Dedifferentiated amniotic fluid mesenchymal stem cell (primary cell): ENCODE results near the gene SOCS1.
"Not testable (repeated sequence)": the region's sequence is repeated elsewhere in the genome, so short reads cannot be mapped to it uniquely, and the experiment has no call there.

Source experiments
- DNase-seq: peaks from one replicate; pipeline ENCODE4 v3.0.0-alpha.2; 2016; ENCODE audit errors: extremely low spot score

Gene SOCS1

DNA sequence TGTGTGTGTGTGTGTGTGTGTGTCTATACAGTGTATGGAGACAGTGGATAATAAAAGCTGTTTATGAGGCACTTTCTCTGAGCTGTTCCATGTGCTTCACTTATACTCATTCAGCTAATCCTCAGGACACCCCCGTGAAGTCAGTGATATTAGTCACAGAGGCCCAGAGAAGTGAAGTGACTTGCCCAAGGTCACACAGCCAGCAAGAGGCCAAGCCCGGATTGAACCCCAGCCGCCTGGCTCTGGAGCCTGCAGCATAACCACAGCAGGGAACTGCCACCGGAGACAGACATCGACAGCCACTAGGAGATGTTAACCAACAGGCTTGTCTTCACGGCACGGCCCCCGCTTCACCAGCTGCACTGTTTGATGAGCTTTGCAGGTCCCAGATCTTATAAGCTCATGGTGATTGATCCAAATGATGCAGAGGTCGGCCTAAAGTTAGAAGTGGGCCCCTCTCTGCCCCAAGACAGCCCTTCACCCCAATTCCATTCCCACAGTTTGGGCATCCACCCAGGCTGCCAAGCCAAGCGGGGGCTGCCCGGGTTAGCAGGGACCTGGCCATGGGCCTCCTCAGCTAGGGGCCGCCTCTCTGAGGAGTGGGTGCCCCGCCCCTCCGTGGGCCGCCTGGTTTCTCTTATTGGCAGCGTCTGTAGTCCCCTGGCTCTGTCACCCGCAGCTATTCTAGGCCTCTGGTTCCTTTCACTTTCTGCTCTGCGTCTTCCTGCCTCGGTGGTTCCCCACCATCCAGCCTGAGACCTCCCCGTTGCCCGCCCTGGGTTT lies 30.9 kb downstream of the SOCS1 start:
- DNase-seq = no peak

DNA sequence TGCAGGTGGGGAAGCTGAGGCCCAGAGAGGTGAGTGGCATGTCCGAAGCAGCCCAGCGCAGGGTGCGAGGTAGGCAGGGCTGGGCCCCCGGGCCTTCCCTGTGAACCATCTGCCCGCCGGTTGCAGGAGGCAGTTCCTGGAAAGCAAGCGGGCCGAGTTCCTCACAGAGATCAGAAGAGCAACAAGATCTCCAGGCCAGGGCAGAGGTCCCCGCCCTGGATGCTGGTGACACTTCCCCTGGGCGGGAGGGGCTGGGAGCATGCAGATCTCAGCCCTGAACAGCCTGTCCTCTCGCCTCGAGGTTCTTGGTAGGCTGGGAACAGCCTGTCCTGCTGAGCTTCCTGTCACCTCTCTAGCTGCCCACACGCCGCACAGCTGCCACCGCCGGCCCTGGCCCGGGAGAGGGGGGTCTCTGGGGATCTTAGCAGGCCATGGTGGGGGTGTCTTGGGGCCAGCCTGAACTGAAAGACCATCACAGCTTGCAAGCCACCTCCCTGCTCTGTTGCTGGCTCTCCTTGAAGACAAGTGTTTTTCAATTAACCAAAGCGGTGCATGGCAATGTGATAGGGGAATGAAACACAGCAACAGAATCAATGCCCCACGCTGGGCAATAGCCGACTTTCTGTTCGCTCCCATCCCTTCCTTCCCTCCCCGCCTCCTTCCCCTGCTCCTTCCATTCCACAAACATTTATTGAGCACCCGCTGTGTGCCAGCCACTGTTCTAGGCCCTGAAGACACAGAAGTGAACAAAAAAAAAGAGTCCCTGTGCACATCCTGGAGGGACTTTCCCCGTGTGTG lies 31.7 kb downstream of the SOCS1 start:
- no peak for DNase-seq

DNA sequence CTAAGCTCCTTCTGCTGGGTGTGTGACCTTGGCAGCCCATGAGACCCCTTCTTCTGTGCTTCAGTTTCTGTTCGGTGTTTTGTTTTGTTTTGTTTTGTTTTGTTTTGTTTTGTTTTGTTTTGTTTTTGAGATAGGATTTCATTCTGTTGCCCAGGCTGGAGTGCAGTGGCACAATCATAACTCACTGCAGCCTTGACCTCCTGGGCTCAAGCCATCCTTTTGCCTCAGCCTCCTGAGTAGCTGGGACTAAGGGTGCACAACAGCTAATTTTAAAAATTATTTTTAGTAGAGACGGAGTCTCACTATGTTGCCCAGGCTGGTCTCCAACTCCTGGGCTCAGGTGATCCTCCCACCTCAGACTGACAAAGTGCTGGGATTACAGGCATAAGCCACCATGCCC lies 35.5 kb downstream of the SOCS1 start:
- DNase-seq = not testable (repeated sequence)

DNA sequence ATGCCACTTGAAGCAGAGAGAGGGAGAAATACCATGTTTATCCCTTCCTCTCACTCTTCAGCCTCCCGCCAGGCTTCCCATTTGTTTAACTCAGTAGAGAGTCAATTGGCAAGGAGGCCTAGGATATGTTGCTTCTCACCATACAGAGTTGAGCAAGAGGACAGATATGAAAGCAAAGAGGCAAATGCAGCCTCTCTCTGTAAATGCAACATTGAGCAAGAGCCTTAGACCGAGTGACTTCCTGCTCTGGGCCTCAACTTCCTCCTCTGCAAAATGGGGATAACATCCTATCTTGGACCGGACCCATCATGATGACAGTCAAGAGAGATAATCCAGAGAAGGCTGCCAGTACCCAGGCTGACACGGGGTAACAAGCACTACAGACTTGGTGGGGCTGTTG lies 36.8 kb downstream of the SOCS1 start:
- no peak for DNase-seq

DNA sequence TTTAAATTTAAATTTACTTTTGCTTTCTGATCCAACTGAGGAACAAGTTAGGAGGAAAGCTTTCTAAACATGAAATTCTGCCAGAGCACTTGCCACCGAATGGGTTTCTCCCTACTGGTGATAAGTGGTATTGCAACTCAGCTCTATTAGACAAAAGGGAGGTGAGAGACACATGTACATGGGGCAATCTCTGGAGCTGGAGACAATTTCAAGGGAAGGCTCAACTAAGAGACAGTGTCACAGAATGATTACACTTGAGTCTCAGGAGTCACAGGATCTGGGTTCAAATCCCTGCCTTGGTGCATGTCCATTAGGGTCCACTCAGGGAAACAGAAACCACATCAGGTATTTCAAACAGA lies 37.4 kb downstream of the SOCS1 start:
- DNase-seq = no peak

DNA sequence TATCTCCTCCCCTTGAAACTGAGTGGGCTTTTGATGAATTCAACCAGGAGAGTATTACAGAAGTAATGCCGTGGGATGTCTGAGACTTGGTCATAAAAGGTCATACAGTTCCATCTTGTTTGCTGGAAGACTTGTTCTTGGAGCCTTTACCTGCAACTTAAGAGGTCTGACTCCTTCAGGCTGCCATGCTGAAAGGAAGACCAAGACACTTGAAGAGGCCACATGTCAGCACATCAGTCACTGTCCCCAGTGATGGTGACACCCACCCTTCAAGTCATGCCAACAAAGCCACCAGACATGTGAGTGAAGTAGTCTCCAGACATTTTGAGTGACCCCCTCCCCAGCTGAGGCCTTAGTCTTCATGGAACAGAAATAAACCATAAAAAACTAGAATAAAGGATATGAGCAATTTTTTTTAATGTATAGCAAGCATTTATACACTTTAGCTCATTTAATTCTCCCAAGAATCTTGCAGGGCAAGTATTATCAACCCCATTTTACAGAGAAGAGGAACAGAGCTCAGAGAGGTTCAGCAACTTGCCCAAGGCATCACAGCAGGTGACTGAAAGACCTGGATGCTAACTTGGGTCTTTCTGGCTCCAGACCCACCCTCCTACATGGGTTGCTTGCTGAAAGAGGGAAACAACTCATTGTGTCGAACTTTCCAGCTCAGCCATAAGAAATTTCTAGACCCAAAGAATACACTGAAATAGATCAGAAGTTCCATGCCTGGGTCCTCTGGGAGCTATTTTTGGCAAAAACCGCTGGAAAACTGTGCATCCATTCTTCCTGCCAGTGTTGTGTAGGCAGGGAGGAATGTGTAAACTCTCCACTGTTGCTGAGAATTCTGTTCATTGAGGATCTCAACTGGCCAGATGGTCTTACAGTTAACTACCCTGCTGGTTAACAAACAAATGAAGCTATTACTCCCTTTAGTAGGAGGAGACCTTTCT lies 38.1 kb downstream of the SOCS1 start:
- DNase-seq = no peak

DNA sequence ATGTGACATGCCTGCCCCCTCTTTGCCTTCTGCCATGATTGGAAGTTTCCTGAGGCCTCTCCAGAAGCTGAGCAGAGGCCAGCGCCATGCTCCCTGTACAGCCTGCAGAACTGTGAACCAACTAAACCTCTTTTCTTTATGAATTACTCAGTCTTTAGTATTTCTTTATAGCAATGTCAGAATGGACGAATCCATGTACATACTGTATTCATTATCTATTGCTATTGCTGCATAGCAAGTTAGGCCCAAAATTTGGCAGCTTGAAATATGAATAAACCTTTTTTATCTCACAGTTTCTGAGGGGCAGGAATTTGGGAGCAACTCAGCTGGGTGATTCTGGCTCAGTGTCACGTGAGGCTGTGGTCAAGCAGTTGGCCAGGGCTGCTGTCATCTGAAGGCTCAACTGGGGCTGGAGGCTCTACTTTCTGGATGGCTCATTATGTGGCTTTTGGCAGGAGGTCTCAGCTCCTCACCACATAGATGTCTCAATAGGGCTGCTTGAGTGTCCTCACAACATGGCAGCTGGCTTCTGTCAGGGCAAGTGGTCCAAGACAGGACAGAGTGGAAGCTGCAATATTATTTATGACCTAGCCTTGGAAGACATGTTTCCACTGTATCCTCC lies 40.0 kb downstream of the SOCS1 start:
- DNase-seq = no peak

DNA sequence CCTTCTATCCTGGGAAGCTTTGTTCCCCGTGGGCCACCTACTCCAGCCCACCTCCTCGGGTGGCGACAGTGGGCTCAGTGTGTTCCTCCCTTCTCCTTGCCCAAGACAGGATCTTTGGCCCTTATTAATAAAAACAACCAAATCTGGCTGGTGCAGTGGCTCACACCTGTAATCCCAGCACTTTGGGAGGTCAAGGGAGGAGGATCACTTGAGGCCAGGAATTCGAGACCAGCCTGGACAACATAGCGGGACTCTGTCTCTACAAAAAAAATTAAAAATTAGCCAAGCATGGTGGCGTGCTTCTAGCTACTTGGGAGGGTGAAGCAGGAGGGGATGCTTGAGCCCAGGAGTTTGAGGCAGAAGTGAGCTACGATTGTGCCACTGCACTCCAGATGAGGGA lies 42.2 kb downstream of the SOCS1 start:
- no peak for DNase-seq

DNA sequence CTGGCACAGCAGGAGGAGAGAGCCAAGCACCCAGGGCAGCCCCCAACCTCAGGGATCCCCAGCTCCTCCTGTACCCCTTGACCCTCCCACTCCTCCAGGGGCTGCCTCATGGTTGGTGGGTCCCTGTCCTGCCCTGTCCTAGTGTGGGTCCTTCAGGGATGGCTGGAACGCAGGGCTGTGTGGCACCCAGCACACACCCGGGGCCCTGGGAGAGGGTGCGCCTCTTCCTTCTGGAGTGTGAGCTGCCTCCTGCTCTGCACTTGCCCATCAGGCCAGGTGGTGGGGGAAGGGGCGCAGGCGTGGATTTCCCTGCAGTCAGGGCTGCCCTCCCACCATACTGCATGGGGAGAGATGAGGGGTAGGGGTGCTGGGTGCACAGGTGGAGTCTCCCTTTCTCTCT lies 42.6 kb downstream of the SOCS1 start:
- no peak for DNase-seq

DNA sequence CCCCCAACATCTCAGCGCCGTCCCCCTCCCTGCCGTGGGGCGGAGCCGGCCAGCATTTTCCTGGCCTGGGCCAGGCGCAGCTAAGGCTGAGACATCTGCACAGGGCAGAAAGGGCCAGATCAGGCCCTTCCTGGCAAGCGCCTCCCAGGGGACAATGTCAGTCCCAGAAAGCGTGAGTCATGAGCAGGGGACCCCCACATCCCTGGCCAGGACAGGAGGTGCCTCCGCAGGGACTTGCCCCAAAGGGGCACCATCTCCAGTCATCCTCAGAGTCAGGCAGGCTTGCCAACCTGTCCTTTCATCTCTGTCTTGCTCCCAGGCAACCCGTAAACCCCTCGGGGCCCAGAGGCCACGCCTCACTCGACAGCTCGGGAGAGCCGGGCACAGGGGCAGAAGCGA lies 43.2 kb downstream of the SOCS1 start:
- no peak for DNase-seq

DNA sequence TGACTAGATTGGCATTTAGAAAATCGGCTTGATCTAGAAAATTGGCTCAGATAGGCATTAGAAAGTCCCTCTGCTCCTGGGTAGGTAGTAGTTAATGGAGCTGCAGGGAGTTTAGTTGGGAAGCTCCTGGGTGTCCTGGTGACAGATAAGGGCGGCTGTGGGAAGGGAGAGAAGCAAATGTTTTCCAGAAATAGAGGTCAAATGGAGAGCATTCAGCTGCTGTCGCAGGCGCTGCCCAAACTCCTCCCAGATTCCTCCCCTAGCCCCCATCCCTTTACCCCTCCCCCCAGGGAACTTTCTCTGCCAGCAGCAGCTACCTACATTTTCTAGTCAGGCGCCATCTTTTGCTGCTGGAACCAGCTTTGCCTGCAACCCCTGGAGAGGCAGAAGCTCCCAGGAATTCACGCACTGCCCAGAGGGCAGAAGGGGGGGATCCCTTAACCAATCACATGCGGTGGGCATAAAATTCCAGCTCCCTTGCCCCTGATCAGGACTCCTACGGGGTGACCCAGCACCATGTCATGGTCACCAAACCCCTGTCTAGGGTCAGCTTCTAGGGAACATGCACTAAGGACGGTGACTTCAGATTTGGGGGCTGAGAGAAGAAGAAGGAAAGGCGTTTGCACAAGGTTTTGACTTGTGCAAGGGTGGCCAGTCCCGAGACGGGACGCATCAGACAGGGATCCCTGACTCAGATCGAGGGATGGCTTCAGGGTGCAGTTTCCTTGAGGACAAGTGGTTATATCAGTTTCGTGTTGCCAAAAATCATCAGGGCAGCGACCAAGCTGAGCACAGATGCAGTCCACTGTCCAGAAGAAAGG lies 43.8 kb downstream of the SOCS1 start:
- no peak for DNase-seq

DNA sequence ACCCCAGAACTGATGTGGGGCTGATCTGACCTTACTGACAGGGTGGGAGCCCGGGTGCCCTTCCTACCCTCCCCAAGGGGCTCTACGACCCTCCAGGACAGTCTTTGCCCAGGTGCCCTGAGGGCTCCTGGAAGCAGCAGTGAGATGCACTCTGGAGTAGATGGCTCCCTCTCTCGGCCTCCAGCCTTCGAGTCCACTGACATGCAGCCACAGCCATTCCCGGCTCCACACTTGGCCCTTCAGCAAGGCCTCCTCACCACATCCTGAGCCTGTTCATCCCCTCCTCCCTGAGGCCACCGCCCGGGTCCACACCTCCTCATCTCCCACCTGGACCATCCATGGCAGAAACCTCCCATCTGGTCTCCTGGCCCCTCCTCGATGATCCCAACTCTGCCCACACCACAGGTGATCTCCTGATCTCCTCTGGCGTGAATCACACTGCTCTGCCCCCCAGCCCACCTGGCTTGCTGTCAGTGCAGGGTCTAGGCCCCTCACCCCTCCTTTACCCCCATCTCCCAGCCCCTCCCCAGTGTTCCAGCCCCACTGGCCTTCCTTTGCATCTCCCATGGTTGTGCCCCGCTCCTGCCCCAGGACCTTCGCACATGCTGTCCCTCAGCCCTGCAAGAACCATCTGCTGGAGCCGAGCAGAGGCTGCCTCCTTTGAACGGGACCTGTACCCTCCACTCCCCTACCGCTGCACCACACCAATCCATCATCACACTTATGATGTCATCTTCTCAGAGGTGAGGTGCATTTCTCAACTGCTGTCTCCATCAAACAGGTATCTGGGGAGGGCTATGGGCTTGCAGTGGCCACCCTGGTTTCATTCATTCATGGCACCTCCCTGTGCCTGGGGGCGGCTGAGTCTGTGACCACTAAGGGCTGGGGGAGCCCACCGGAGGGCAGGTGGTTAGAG lies 44.7 kb downstream of the SOCS1 start:
- no peak for DNase-seq

DNA sequence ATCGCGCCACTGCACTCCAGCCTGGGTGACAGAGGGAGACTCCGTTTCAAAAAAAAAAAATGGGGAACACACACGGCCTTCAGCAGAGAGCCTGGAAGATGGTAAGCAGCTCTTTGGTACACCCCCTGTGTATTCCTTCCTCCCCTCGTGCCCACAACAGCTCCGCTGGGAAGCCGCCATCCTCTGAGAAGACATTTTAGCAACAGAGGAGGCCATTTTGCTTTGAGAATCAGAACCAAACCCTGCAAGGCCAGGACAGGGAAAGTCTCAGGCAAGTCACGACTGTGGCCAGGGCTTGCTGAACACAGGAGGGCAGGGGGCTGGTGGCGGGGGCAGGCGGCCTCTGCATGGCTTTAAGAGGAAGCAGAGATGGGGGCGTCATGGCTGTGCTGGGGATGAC lies 45.7 kb downstream of the SOCS1 start:
- DNase-seq = no peak

DNA sequence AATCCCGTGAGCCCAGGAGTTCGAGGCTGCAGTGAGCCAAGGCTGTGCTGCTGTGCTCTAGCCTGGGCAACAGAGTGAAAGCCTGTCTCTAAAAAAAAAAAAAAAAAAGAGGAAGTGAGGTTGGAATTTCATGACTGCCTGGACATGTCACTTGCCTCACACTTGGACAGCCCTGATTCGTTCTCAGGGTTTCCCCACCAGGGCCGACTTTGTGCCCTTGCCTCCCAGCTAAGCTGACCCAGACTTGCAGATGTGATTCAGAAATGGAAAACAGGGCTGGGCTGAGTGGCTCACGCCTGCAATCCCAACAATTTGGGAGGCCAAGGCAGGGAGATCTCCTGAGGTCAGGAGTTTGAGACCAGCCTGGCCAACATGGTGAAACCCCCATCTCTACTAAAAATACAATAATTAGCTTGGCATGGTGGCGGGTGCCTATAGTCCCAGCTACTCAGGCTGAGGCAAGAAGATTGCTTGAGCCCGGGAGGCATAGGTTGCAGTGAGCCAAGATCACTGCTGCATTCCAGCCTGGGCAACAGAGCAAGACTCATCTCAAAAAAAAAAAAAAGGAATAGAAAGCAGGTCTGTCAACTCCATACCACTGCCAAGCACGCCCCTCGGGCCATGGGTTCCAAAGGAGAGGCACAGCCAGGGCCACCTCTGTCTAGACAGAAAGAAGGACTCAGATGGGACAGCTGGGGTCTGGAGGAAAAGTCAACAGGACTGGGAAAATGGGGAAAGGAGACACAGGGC lies 46.9 kb downstream of the SOCS1 start:
- no peak for DNase-seq

DNA sequence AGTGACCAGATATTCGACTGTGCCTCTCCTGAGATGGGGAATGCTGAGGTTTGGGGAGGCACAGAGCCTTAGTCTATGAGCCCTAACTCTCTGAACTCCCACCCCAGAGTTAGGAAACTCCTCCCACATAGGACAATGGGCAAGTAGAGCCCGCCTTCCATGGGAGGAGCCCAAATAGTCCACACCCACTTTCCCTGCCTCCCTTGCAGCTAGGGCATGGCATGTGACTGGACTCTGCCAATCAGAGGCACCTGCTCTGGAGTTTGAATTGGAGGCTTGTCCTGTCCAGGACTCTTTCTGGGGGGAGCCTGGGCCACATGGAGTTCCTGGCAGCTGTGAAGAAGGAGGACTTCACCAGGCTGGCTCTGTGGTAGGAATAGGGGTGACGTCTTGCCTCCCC lies 48.4 kb downstream of the SOCS1 start:
- no peak for DNase-seq

DNA sequence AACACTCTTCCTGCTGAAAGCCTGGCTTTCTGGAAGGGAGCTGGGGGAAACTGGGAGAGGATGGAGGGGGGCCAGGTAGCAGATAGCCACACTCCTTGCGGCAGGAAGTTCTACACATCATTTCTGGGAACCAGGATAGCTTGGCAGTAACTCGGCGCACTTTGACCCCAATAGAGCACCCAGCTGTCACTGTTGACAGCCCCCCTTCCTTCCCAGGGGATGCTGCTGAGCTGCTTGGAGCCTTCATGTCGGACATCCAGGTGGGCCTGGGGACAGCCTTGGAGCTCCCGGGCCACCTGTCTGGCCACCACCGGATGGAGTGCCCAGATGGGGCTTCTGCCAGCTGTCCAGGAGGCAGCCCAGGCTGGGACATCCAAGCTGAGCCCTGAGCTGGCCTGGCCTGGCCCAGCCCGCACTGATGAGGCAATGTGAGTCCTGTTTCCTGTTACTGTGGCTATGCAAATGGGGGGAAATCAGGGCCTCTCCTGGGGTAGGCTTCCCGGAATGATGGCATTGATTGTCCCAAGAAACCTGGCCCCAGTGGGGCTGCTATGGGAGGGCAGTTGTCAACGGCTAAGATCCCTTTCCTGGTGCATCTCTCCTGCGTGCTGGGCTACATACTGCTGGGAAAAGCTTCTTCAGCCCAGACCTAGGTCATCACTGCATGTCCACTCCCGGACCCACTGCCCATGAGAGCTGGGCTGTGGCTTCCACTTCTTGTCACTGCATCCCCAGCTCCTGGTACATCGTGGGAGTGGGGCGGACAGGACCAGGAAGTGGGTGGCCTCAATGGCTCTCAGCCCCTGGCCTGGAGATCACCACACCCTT lies 50.0 kb downstream of the SOCS1 start:
- DNase-seq = no peak

DNA sequence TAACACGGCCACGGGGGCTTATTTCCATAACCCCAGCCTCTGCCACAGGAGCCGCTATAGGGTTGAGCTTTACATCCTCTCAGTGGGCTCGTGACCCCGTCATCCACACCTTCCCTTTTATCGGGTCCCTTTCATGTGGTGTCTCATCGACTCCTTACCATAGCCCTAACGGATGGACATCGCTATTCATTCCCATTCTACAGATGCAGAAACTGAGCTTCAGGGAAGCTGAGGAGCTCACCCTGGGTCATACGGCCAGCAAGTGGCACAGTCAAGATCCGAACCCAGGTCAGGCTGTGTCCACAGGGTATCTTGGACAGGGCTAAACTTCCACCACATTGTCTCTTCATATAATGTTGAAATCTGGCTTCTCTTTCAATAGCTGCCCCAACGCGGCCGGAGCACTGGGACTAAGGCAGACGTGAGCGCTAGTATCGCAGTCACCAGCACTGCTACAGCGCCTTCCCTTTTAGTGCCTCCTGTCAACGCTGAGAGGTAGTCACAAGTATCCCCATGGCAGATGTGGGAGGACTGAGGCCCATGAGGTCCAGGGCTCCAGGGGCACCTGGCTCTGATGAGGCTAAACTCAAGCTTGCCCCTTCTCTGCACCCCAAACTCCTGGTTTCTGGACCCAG lies 50.8 kb downstream of the SOCS1 start:
- DNase-seq = no peak
